Activated gamma-delta T cell treated with Interleukin-2 at 50 U/mL for 16 hours (primary cell): ENCODE data around the gene ADARB2.

Experiments
- DNase-seq: peaks from one replicate; pipeline ENCODE4 v3.0.0-alpha.2; 2020

ADARB2 gene

GRCh38 chr10:1609648-1609970, 127.7 kb downstream of the ADARB2 start:
- no peak for DNase-seq

GRCh38 chr10:1608851-1609647, 128.3 kb downstream of the ADARB2 start:
- DNase-seq: no peak

- no peak for DNase-seq
Observed at GRCh38 chr10:1608408-1608807, 128.9 kb downstream of the ADARB2 start.

GRCh38 chr10:1607466-1607865, 129.9 kb downstream of the ADARB2 start:
- DNase-seq: no peak

- no peak for DNase-seq
Observed at GRCh38 chr10:1605999-1606940, 131.1 kb downstream of the ADARB2 start.

- no peak for DNase-seq
Observed at GRCh38 chr10:1605121-1605520, 132.2 kb downstream of the ADARB2 start.

GRCh38 chr10:1604246-1604645, 133.1 kb downstream of the ADARB2 start:
- DNase-seq: no peak

- DNase-seq: no peak
Observed at GRCh38 chr10:1603181-1603580, 134.1 kb downstream of the ADARB2 start.

GRCh38 chr10:1602037-1602484, 135.3 kb downstream of the ADARB2 start:
- DNase-seq: no peak

GRCh38 chr10:1601406-1601805, 135.9 kb downstream of the ADARB2 start:
- DNase-seq: no peak

- no peak for DNase-seq
Observed at GRCh38 chr10:1600861-1601260, 136.5 kb downstream of the ADARB2 start.

GRCh38 chr10:1598393-1599153, 138.8 kb downstream of the ADARB2 start:
- no peak for DNase-seq

- no peak for DNase-seq
Observed at GRCh38 chr10:1597370-1598146, 139.8 kb downstream of the ADARB2 start.

GRCh38 chr10:1596482-1597099, 140.7 kb downstream of the ADARB2 start:
- no peak for DNase-seq

- no peak for DNase-seq
Observed at GRCh38 chr10:1595726-1596125, 141.6 kb downstream of the ADARB2 start.

- DNase-seq: no peak
Observed at GRCh38 chr10:1595242-1595600, 142.1 kb downstream of the ADARB2 start.

- DNase-seq: no peak
Observed at GRCh38 chr10:1594372-1595241, 142.7 kb downstream of the ADARB2 start.

GRCh38 chr10:1591742-1592141, 145.6 kb downstream of the ADARB2 start:
- DNase-seq: no peak

GRCh38 chr10:1591045-1591444, 146.3 kb downstream of the ADARB2 start:
- no peak for DNase-seq

- no peak for DNase-seq
Observed at GRCh38 chr10:1589257-1589656, 148.1 kb downstream of the ADARB2 start.

- DNase-seq: no peak
Observed at GRCh38 chr10:1582739-1583138, 154.6 kb downstream of the ADARB2 start.
